Activated CD4-positive, alpha-beta T cell treated with anti-CD3 and anti-CD28 coated beads for 1 hour (primary cell): ENCODE data around the gene VLDLR.

Experiments
- DNase-seq: peaks from one replicate; pipeline ENCODE4 v3.0.0-alpha.2; 2020

The VLDLR gene

GRCh38 chr9:2622461-2623287, 1.1 kb downstream of the VLDLR start:
- DNase-seq: no peak

DNA sequence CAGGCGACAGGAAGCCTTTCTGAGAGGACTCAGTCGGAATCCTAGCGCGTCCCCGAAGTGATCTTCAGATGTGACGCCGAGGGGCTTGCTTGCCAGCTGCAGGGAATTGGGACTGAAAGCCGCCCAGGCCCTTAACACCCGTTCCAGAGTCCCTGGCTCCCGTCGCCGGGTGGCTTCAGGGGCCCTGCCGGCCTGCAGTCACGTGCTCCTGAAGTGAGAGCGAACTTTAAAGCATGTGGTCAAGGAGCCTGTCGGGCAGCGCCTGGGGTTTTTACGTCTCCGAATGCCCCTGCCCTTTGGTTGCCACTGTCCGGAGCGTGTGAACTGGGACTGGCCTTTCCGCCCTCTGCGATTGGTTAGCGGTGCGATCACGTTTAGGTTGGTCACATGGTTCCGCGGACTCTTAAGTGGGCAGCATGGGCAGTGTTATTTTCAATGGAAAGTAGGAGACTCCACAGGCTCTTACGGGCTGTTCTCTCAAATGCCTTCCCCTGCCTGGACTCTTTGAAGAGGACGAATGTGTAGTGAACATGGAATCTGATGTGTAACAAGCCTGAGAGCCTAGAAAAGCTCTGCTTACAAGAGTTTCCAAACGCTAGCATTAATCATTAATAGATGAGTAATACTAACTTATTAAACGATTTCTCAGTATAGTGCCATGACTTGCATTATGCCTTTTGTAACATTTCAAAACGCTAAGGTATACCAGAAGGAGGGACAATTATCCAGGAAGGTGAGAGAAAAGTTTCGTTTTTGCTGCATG, 1.9 kb downstream of the VLDLR start:
- no peak for DNase-seq

- no peak for DNase-seq
Measured at GRCh38 chr9:2624051-2624682, 2.6 kb downstream of the VLDLR start.

- DNase-seq: no peak
Measured at GRCh38 chr9:2625427-2625826, 3.8 kb downstream of the VLDLR start.

DNA sequence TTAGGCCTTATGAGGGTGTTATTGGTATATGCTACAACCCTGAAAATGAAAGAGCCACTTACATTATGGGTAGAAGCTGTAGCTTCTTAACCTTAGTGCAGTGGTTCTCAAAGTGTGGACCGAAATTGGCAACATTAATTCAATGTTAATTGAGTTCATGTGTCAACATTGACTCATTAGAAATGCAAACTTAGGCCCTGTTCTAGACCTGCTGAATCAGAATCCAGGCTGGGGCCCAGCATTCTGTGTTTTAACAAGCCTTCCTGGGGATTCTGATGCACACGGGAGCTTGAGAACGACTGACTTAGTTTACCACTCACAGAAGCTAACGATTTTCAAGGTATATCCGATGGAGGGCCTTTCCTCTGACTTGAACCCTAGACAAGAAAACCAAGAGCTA, 7.3 kb downstream of the VLDLR start:
- DNase-seq: no peak

DNA sequence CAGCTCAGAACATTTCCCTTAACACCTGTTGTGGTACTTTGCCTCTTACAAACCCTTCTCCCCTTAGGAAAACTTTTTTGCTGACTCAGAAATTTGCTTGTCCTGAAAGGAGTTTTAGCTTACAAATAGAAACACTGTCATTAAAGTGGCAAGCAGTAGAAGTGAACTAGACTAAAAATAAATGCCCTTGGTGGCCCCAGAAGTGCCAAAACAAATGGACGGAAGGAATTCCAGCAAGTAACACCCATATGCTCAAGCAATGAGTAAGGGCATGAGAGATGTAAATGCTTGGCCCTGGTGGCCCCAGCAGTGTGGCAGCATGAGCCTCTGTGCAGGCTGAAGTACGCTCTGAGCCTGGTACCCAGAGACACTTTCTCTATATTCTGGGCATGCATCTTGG, 8.6 kb downstream of the VLDLR start:
- DNase-seq: no peak

- no peak for DNase-seq
Measured at GRCh38 chr9:2631263-2631662, 9.7 kb downstream of the VLDLR start.

- no peak for DNase-seq
Measured at GRCh38 chr9:2634153-2634552, 12.6 kb downstream of the VLDLR start.

DNA sequence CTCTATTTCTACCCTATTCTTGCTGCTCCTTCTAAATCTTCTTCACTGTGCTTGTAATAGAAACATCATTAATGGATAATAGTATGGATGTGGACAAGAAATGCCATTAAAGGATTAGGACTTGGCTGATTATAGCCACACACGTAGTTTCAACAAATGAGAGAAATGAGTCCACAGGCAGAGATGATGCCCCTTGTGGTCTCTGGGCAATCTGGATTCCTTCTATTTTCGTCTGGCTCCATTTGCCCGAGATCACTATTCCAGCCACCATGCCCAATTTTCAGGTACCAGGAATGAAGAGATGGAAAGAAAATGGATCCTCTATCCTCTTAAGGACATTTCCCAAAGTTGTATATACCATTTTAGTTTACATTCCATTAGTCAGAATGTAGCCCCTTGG, 13.2 kb downstream of the VLDLR start:
- DNase-seq: no peak

- no peak for DNase-seq
Measured at GRCh38 chr9:2635922-2636321, 14.3 kb downstream of the VLDLR start.

- no peak for DNase-seq
Measured at GRCh38 chr9:2637390-2637789, 15.8 kb downstream of the VLDLR start.

- no peak for DNase-seq
Measured at GRCh38 chr9:2638871-2639673, 17.5 kb downstream of the VLDLR start.

DNA sequence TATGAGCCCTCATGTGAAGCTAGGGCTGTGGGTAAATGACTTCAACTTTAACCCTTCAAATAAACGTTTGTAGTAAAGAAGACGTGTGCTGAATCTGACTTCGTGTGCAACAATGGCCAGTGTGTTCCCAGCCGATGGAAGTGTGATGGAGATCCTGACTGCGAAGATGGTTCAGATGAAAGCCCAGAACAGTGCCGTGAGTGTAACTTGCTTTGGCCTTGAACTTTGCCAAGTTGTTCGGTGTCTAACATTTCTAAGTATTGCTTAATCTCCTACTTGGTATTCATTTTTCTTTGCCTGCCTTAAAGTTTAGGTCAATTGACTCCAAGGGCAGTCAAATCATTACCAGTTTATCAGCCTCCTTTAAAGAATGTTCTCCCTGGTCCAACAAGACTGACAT, 18.2 kb downstream of the VLDLR start:
- no peak for DNase-seq

GRCh38 chr9:2640570-2640969, 19.0 kb downstream of the VLDLR start:
- no peak for DNase-seq

GRCh38 chr9:2641033-2641432, 19.4 kb downstream of the VLDLR start:
- no peak for DNase-seq

DNA sequence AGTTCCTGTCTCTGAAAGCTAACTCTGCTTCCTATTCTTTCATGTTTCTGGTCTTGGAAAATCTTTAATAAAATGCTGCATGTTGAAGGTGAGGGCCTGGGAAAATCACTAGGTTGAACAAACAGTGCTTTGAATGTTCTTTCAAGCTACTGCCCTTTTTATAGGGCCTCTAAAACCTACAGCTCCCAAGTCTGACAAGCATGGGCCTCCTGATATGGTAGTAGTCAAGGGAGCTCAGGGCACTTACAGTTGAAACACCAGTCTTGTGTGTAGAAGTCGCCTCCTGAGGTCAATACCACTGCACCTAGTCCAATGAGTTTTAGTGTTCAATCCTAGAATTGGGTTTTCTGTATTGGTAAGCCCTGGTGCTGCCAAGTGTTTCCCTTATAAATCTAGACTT, 20.5 kb downstream of the VLDLR start:
- no peak for DNase-seq

DNA sequence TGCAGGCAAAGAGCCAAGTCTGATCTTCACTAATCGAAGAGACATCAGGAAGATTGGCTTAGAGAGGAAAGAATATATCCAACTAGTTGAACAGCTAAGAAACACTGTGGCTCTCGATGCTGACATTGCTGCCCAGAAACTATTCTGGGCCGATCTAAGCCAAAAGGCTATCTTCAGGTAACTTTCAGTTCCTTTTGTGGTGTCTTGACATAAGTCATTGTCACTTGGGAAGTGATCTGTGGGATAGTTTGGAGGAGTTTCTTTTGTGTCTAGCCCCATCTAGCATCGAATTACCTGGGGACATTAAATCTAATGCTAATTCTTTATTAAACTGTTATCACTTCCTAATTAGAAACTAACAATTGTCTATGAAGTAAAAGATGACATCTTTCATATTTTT, 24.0 kb downstream of the VLDLR start:
- no peak for DNase-seq

DNA sequence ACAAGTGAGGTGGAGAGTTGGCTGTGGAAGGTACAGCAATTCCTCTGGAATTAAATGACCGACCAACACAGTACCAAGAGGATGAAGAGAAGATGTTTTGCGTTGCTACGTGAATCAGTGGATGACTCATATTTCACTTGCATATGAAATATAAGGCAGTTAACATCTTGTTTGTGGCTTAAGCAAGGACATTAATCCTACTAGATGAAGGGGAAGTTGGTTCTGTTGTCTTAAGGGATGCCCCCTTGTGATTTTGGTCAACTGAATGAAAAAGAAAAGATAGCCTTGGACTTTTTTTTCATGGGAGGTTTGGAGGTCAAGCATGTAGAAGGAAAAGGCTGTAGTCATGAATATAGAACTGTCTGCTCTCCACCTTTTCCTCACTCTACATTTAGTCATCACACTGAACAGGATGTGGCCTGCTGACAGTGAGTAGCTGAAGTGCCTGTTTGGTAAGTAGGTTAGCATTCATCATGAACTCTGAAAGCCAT, 33.9 kb downstream of the VLDLR start:
- DNase-seq: no peak

DNA sequence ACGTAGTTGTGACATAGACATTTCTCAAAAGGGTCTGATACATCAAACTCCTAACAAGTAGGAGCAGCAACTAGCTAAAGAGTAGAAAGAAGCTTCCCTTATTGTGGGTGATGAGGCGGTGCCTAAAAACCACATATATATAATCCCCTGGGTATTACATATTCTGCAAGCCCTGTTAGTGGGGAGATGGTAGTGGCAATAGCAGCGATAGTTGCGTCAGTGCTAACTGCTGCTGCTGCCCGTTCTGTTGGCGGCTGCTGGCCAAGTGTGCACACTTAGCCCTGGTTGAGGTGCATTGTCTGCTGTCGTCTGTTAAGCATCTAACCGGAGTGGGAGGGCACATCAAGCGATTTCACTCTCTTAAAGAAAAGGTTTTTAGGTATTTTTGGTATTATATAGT, 35.8 kb downstream of the VLDLR start:
- no peak for DNase-seq

- DNase-seq: no peak
Measured at GRCh38 chr9:2662496-2662895, 40.9 kb downstream of the VLDLR start.

GRCh38 chr9:2663461-2664173, 42.0 kb downstream of the VLDLR start:
- no peak for DNase-seq
